ENCODE data around the gene ANO4.
A peak's percentile ranks its signal among the peaks of the same experiment; 100 is the strongest.
"Not testable (repeated sequence)": the region's sequence is repeated elsewhere in the genome, so short reads cannot be mapped to it uniquely, and the experiment has no call there.

The ANO4 gene

GRCh38 chr12:100987552-100988521 is 193.3 kb downstream of the ANO4 start:
- DNase-seq: peak in 28 of 56 donors; percentile 1 to 44 (median 10)

DNA sequence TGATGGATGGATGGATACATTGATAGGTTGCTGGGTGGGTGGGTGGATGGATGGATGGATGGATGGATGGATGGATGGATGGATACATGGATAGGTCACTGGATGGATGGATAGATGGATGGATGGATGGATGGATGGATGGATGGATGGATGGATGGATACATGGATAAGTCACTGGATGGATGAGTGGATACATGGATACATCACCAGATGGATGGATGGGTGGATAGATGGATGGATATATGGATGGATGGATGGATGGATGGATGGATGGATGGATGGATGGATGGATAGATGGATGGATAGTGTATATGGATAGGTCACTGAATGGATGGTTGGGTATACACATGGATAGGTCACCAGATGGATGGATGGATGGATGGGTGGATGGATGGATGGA is 194.9 kb downstream of the ANO4 start:
- DNase-seq: not testable (repeated sequence)

DNA sequence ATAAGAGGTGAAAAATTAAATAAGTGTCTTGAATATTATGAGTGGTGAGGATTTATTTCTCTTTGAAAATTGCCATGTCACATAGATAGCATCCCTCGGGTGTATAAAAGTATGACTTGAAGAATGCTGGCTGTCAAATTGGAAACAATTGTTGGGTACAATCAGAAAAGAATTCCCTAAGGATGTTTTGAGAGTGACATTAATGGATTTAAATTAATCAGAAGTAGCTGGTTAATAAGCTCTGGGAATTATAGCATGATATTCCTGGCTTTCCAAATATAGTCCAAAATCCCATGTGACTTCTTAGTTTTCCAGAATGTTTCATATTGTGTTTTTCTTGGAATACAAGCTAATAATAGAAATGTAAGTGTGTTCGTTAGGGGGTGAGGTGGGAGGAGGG is 196.5 kb downstream of the ANO4 start:
- no peak for DNase-seq

DNA sequence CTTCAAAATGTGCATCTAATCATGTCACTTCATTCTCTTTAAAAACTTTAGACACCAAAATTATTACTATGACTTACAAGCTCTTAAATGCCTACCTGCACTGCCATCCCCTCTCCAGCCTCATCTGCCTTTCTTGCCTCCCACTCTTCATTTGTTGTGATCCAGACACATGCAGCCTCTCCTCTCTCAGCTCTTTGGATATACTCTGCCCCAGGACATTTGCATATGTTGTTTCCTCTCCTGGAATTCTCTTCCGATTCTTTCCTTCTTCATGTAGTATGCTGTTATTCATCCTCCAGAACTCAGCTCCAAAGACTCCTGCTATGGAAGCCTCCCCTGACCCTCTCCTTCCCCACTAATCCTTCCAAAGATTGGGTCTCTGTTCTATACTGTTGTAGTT is 197.6 kb downstream of the ANO4 start:
- DNase-seq: no peak

GRCh38 chr12:100993916-100994450 is 199.4 kb downstream of the ANO4 start:
- DNase-seq: no peak

DNA sequence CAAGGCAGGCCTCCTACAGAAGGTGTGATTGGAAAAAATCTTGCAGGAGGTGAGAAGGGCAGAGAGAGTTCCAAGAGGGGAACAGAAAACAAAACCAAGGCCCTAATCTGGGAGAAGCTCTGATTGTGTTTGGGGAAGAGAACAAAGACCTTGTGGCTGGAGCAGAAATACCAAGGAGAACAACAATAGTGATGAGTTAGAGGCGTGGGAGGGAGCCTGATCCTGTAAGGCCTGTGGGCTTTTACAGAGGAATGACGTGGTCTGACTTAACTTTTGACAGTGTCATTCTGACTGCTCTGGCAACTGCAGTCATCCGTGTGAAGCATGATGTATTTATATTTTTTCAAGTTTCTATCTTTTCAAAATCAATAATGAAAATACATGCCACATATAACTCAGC is 200.6 kb downstream of the ANO4 start:
- DNase-seq: no peak

DNA sequence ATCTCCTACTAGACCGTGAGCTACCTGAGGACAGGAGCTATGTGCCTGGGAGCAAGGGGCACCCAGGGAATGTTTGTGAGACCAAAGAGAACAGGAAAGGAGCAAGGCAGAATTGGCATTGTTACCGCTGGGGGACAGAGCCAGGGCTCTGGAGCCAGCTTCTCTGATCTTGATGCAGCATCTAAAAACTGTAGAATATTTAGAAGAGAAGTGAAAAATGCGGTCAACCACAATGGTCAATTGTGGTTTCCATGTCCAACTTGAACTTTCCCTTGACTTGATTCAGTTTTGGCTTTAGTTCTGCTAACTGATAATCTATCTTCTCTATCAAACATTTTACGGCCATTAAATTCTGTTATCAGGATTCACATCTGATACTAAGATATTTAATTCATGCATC is 201.2 kb downstream of the ANO4 start:
- no peak for DNase-seq

- no peak for DNase-seq
Observed at GRCh38 chr12:101001669-101002068, 207.1 kb downstream of the ANO4 start.

DNA sequence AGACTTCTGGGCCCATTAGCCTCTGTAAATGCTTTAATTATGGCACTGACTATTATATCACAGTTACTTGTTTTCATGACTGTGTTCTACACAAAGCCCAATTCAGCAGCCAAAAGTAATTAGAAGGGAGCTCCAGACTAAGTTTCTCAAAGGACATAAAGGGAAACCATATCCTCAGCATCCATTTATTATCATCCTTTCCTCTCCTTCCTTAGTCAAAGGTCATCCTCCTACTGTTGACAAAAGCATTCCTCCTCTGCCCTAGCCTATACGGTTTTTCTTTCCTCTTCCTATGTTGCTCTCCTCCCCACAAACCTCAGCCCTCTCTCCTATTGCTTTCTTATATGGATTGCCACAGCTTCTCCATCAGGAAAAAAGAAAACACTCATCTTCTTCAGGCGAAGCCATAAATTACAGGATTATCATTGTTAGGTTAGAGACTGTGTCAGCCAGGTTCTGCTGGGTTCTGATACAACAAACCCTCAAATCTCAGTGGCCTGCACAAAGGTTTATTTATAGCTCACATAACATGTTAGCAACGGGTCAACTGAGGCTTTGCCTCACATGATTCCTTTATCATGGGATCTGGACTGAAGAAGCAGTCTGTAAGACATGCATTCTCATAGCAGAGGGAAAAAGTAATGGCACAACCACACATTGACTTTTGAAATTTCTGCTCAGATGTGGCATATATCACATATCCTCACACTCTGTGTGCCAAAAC is 208.3 kb downstream of the ANO4 start:
- no peak for DNase-seq

DNA sequence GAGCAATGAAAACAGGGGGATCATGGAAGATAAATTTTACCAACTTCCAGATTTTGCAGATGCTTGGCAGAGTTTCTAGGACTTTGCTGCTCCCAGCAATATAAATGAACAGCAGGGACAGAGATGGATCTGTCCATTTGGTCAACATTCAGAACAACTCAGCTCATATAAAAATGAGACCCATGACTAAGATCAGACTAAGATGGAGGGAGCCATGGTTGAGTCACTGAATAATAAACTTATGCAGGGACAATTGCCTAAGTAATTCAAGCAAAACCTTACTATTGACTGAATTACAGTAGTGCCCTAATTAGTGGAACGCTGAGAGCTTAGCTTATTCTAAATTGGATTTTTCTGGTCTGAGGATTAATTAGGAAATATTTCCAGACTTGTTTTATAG is 210.3 kb downstream of the ANO4 start:
- no peak for DNase-seq

DNA sequence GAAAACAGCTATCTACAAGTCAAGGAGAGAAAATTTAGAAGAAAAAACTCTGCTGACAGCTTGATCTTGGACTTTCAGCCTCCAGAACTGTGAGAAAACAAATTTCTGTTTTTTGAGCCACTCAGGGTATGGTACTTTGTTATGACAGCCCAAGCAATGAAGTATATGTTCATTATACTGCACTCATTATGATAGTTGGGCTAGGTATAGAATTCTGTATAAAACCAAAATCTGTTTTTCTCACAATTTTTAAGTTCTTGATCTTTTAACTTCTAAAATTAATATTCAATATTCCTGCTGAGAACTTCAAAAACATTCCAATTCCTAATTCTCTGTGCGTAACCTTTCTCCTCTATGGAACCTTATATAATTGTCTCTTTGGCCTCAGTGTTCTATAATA is 214.7 kb downstream of the ANO4 start:
- no peak for DNase-seq

DNA sequence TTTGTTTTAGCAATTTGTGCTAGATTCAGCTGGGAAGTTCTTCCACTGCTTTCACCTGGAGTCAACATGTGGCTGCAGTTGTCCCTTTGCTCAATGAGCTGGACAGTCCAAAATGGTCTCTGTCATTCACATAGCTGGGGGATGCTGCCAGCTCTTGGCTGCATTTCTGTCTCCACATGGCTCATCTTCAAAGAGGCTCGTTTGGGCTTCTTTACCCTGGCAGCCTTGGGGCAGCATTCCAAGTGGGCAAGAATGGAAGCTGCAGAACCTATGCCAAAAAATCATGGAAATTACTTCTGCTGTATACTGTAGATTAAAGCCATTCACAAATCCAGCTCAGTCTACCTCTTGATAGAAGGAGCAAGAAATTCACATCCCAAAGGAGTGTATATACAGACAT is 216.3 kb downstream of the ANO4 start:
- peak in 1 of 56 donors; percentile 3 for DNase-seq

DNA sequence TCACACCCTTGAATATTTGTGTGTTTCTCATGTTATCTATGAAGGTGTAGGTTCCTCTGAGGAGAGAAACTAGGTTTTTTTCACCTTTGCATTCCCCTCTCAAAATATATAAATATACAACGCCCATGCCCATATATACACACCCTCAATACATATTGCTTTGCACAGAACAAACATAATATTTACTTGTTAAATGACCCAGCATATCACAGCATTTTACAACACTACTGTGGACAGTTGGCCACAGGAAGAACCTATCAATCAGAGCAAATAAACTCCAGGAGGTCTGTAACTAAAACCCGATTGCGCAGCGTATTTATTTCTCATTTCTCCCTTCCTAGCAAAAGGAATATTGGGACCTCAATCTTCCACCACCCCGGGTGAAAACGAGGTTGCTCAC is 219.4 kb downstream of the ANO4 start:
- DNase-seq: no peak

DNA sequence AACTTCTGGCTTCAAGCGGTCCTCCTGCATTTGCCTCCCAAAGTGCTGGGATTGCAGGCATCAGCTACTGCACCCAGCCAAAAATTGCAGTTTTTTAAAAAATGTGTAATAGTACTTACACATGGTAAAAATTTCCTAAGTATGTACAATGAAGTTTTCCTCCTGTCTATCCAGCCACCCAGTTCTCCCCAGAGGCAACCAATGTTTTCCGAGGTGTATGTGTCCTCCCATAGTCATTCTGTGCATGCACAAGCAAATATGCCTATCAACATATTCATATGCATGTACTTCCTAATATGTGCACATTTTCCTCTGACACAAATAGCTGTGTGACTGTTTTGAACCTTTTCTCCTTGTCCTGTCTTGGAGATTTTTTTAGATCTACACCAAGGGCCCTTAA is 220.5 kb downstream of the ANO4 start:
- DNase-seq: no peak

- no peak for DNase-seq
Observed at GRCh38 chr12:101018540-101018939, 224.0 kb downstream of the ANO4 start.

DNA sequence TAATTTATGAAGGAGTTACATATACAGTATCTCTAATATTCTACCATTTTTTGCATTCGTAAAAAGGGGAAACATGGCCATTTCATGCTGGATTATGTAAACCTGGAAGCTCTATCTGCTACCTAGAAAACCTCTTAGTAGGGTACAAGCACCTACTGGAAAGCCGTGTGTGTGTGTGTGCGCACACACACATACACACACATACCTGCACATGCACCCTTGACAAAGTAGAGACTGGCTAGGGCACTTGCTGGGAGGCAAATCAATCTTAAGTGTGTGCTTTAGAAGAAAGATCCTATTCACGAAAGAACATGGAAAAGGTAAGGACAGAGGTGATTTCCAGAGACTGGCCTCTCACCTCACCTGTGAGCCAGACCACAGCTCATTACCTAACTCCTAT is 224.6 kb downstream of the ANO4 start:
- DNase-seq: no peak

DNA sequence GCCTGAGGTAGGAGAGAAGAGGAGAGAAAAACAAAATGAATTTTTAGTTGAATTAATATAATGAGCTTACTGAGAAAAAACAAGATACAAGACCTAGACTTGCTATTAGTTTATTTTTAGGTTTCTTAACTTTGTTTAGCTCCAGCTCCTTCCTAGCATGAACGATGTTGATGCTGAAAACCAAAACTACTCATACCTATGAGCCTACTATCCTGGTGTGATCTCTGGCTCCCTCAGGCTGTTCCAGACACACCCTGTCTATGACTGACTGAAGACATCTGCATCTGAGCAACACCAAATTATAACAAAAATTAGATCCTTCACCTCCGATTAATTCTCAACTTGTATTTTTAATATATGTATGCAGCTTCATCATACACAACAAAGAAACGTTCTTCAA is 225.1 kb downstream of the ANO4 start:
- DNase-seq: no peak

DNA sequence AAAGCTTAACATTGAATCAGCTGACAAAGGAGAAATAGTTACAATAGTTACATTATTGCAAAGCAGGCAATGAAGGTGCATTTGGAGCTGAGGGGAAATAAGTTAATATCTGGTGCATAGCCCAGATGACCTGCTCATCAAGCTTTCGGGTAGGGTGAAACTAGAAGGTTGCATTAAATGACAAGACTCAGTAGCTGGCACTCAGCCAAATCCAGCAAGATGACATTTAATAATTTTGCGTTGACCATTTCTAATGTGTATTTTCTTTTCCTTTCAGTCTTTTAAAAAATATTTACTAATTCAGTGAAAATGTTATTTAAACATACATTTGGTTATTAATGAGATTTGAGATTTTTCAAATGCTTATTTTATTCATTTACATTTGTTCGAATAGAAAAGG is 226.9 kb downstream of the ANO4 start:
- DNase-seq: no peak

- DNase-seq: no peak
Observed at GRCh38 chr12:101021911-101022388, 227.4 kb downstream of the ANO4 start.

DNA sequence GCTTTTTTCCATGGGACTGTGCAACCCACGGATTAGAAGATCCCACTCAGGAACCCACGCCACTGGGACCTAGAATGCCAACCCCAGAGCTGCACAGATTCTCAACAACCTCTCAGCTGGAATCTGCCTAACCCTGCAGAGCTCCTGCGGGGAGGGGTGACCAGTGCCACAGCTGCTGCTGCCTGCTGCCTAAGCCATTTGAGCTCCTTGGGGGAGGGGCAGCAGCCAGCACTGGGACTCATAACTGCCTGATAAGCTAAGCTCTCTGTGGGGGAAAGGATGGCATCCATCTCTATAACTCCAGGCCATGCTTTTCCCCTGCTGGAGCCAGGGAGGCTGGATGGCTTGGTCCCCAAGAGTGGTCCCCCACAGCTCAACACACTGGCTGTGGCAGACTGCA is 232.6 kb downstream of the ANO4 start:
- DNase-seq: no peak

GRCh38 chr12:101027816-101028215 is 233.2 kb downstream of the ANO4 start:
- no peak for DNase-seq

GRCh38 chr12:101038289-101038871 is 243.8 kb downstream of the ANO4 start:
- DNase-seq: no peak
